Endothelial cell of umbilical vein (primary cell): ENCODE data around the gene MYO1B. TPM values are rescaled to one million over a fixed set of nuclear protein-coding genes. Genes with fewer than 3 reads are reported as not detected.

Experiments
- BruUV-seq: library from RNA; stranded (reverse); fragments of 400-500 nt; replicated peaks from 2 replicates; lab custom pipeline; 2021; lab: Mats Ljungman, UMichigan
- CTCF ChIA-PET: fragments of 300-600, 350-600 bp; sonication (Branson Sonifier 250); formaldehyde crosslinking; loops from one replicate; lab custom pipeline; 2021; ENCODE audit warnings: antibody characterized with exemption, inconsistent platforms; lab: Charles Lee
- POLR2A ChIA-PET: fragments of 300-600, 350-600 bp; sonication (Branson Sonifier 250); formaldehyde crosslinking; loops from one replicate; lab custom pipeline; 2021; ENCODE audit warnings: antibody characterized with exemption, inconsistent platforms; lab: Charles Lee
- DNase-seq: peaks from one replicate; pipeline ENCODE4 v3.0.0-alpha.2; 2011; ENCODE audit warnings: low read depth, low spot score
- FAIRE-seq: peaks from 2 replicates; lab custom pipeline; 2011; peaks lifted over from hg19 to GRCh38; lab: Jason Lieb, UNC
- H2AFZ ChIP-seq: 2 replicates; pipeline ENCODE4 v1.6.0; 2012; ENCODE audit warnings: low read depth, low read length, control low read depth, inconsistent platforms
- H3K27ac ChIP-seq: 2 replicates; pipeline ENCODE4 v1.5.1; 2011; ENCODE audit warnings: low read depth, mild to moderate bottlenecking, control low read depth, low read length, moderate library complexity; ENCODE audit not compliant: insufficient read depth
- H3K27me3 ChIP-seq, 2 experiments: 2 replicates each; pipeline versions ENCODE4 v1.6.0 to v1.6.1; 2011; ENCODE audit warnings: low read length in 2 of 2, mixed read lengths in 1 of 2; ENCODE audit not compliant: control insufficient read depth in 2 of 2, insufficient read depth in 2 of 2
- H3K36me3 ChIP-seq, 2 experiments: 2 replicates in 1 of 2; 3 replicates in 1 of 2; pipeline ENCODE4 v1.5.1; 2011; ENCODE audit warnings: low read length in 2 of 2, mild to moderate bottlenecking in 1 of 2, moderate library complexity in 1 of 2; ENCODE audit not compliant: control insufficient read depth in 2 of 2, insufficient read depth in 2 of 2; ENCODE audit errors: extremely low read depth in 1 of 2
- H3K4me1 ChIP-seq: 3 replicates; pipeline ENCODE4 v1.5.1; 2011; ENCODE audit warnings: mild to moderate bottlenecking, low read length; ENCODE audit not compliant: control insufficient read depth, insufficient read depth; ENCODE audit errors: extremely low read depth
- H3K4me2 ChIP-seq: 2 replicates; pipeline ENCODE4 v1.6.1; 2011; ENCODE audit warnings: low read length, control low read depth, mixed read lengths; ENCODE audit not compliant: insufficient read depth
- H3K4me3 ChIP-seq, 3 experiments: fragments of 200-600 bp in 1 of 3; sonication (generic), shearing (Covaris generic) in 1 of 3; replicated peaks in 1 of 3; 2 replicates each; pipeline ENCODE4 v1.5.1; 2011 to 2016; ENCODE audit warnings: control low read depth in 3 of 3, low read length in 3 of 3, mild to moderate bottlenecking in 2 of 3, inconsistent platforms in 1 of 3, low read depth in 1 of 3, moderate library complexity in 1 of 3; ENCODE audit not compliant: insufficient read depth in 1 of 3
- H3K79me2 ChIP-seq: 2 replicates; pipeline ENCODE4 v1.6.0; 2012; ENCODE audit warnings: low read length, inconsistent platforms; ENCODE audit not compliant: control insufficient read depth, insufficient read depth
- H3K9ac ChIP-seq: replicated peaks from 2 replicates; pipeline ENCODE3; 2011; ENCODE audit warnings: low read length, control low read depth; ENCODE audit not compliant: insufficient read depth; ENCODE audit errors: extremely low read depth
- H3K9me1 ChIP-seq: replicated peaks from 3 replicates; pipeline ENCODE4 v1.6.0; 2011; ENCODE audit warnings: mild to moderate bottlenecking, low read length; ENCODE audit not compliant: control insufficient read depth, insufficient read depth; ENCODE audit errors: extremely low read depth
- H3K9me3 ChIP-seq: replicated peaks from 2 replicates; pipeline ENCODE4 v1.5.1; 2012; ENCODE audit warnings: low read length, inconsistent platforms; ENCODE audit not compliant: control insufficient read depth, insufficient read depth
- H4K20me1 ChIP-seq: replicated peaks from 2 replicates; pipeline ENCODE3; 2011; ENCODE audit warnings: mild to moderate bottlenecking, low read length; ENCODE audit not compliant: control insufficient read depth, insufficient read depth; ENCODE audit errors: extremely low read depth
- EZH2 ChIP-seq: IDR thresholded peaks from 2 replicates; pipeline ENCODE4 v1.6.1; 2012; ENCODE audit warnings: borderline replicate concordance, low read depth, mild to moderate bottlenecking, moderate library complexity, low read length, inconsistent platforms; ENCODE audit not compliant: severe bottlenecking
- FOS ChIP-seq: IDR thresholded peaks from 2 replicates; pipeline ENCODE4 v1.6.1; 2011; ENCODE audit warnings: mild to moderate bottlenecking, low read length, moderate library complexity, borderline replicate concordance; ENCODE audit not compliant: insufficient read depth
- GATA2 ChIP-seq: IDR thresholded peaks from 2 replicates; pipeline ENCODE4 v1.7.0; 2011; ENCODE audit warnings: low read depth, mild to moderate bottlenecking, moderate library complexity, mixed read lengths, low read length; ENCODE audit not compliant: insufficient read length, insufficient read depth
- JUN ChIP-seq: IDR thresholded peaks from 2 replicates; pipeline ENCODE4 v1.6.1; 2011; ENCODE audit warnings: borderline replicate concordance, low read depth; ENCODE audit not compliant: insufficient read length, insufficient read depth
- MYC ChIP-seq: IDR thresholded peaks from one replicate; pipeline ENCODE4 v1.6.1; 2011; ENCODE audit warnings: mild to moderate bottlenecking, low read depth, low read length
- POLR2A ChIP-seq: IDR thresholded peaks from 2 replicates; pipeline ENCODE4 v1.6.1; 2012; ENCODE audit warnings: low read depth, mild to moderate bottlenecking, control low read depth, low read length
- POLR2AphosphoS5 ChIP-seq: IDR thresholded peaks from 2 replicates; pipeline ENCODE4 v1.6.1; 2012; ENCODE audit warnings: low read depth, mild to moderate bottlenecking, control low read depth, low read length, moderate library complexity; ENCODE audit not compliant: insufficient read depth
- dilution Hi-C: fragments of 300-500 bp; cut with MboI; formaldehyde crosslinking; loops from one replicate; pipeline ENCODE4 v1.15.0; 2019; ENCODE audit warnings: low sequenced_read_pairs; ENCODE audit not compliant: extremely low pct_ligation_motif_present
- intact Hi-C: fragments of 100-400 bp; cut with micrococcal nuclease; formaldehyde crosslinking; loops from one replicate; pipeline ENCODE4 v1.10.0; 2022
- polyA plus RNA-seq, 4 experiments: library from polyadenylated mRNA; depleted of rRNA in 3 of 4; stranded (reverse) in 3 of 4; unstranded in 1 of 4; fragments of >200 nt; gene quantifications; 2 replicates each; pipeline versions ENCODE4 v1.2.1 to v1.2.3, GENCODE V29; 2011 to 2012; ENCODE audit warnings: missing spikeins in 1 of 4
- total RNA-seq: library from RNA; stranded (reverse); gene quantifications from 2 replicates; pipeline ENCODE4 v1.2.3, GENCODE V29; 2021
- TF ChIP-seq, protein P1 (sequence below): IDR thresholded peaks from 2 replicates; pipeline ENCODE4 v1.6.1; 2011; ENCODE audit not compliant: insufficient read depth, insufficient read length
- TF ChIP-seq, protein P2 (sequence below), 2 donors: IDR thresholded peaks; 1 replicate in 1 of 2; 2 replicates in 1 of 2; pipeline ENCODE4 v1.5.1; 2011; ENCODE audit warnings: low read length in 2 of 2, mild to moderate bottlenecking in 2 of 2, moderate library complexity in 2 of 2, control low read depth in 1 of 2, inconsistent platforms in 1 of 2, low read depth in 1 of 2; ENCODE audit not compliant: insufficient read depth in 1 of 2; ENCODE audit errors: extremely low read depth in 1 of 2

Gene MYO1B
- total and polyA plus RNA-seq, 2 donors (not counting 3 experiments of a cell fraction or from before 2014, with no cell fraction given), result 8.7 to 51.1 TPM

GRCh38 chr2:191209340-191209739 lies 35.9 kb upstream of the MYO1B start:
- CTCF ChIA-PET, result interaction anchor here (1.3 to 2.2 kb wide), 2 partner anchors 8 to 158 kb away, joined by 4 to 14 read pairs; no protein-coding TSS in a partner anchor
- dilution Hi-C loops, result no loop called here
- FAIRE-seq (no peak), DNase-seq (no peak)
- no peaks in the 10 kb centered on the region for H3K4me1 ChIP-seq
- TF ChIP-seq POLR2AphosphoS5, result no peak
- TF ChIP-seq JUN, result no peak
- TF ChIP-seq, protein P1, sequence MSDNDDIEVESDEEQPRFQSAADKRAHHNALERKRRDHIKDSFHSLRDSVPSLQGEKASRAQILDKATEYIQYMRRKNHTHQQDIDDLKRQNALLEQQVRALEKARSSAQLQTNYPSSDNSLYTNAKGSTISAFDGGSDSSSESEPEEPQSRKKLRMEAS, result no peak
- no peak for TF ChIP-seq MYC
- TF ChIP-seq, protein P2, sequence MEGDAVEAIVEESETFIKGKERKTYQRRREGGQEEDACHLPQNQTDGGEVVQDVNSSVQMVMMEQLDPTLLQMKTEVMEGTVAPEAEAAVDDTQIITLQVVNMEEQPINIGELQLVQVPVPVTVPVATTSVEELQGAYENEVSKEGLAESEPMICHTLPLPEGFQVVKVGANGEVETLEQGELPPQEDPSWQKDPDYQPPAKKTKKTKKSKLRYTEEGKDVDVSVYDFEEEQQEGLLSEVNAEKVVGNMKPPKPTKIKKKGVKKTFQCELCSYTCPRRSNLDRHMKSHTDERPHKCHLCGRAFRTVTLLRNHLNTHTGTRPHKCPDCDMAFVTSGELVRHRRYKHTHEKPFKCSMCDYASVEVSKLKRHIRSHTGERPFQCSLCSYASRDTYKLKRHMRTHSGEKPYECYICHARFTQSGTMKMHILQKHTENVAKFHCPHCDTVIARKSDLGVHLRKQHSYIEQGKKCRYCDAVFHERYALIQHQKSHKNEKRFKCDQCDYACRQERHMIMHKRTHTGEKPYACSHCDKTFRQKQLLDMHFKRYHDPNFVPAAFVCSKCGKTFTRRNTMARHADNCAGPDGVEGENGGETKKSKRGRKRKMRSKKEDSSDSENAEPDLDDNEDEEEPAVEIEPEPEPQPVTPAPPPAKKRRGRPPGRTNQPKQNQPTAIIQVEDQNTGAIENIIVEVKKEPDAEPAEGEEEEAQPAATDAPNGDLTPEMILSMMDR (IDR thresholded peaks at IDR 0.05; ENCODE audit: extremely low read depth in 1 of 2, insufficient read depth in 1 of 2, low read depth in 1 of 2, low read length in 2 of 2), result no peak
- TF ChIP-seq POLR2A, result no peak
- TF ChIP-seq GATA2, result no peak
- TF ChIP-seq EZH2, result no peak
- no peak for TF ChIP-seq FOS
- no peak overlapping the region for H2AFZ ChIP-seq
- H3K27ac ChIP-seq, result no peak overlapping the region
- H3K4me2 ChIP-seq, result no peak overlapping the region
- BruUV-seq, result no TSS peak
- intact Hi-C loops, result no loop called here
- H3K79me2 ChIP-seq, result no peaks in the 10 kb centered on the region
- POLR2A ChIA-PET, result no interaction called here
- H3K36me3 ChIP-seq, result no peaks in the 10 kb centered on the region
- H3K4me3 ChIP-seq, result no peak overlapping the region
- H4K20me1 ChIP-seq, result no peaks in the 10 kb centered on the region
- H3K27me3 ChIP-seq, result peaks cover 0 to 4% of the 10 kb centered on the region in 2 experiments
- no peaks in the 10 kb centered on the region for H3K9me1 ChIP-seq
- no peaks in the 10 kb centered on the region for H3K9me3 ChIP-seq
- no peak overlapping the region for H3K9ac ChIP-seq
